Measurements from ENCODE around the gene CTPS2.

GRCh38 chrX:16639966-16640365, 72.5 kb downstream of the CTPS2 start:
- TF ChIP-seq EZH2 (IDR thresholded peaks at IDR 0.05): no peak
- TF ChIP-seq ELF1 (IDR thresholded peaks at IDR 0.05; ENCODE audit: borderline replicate concordance, low read depth): no peak
- TF ChIP-seq CTCF (IDR thresholded peaks at IDR 0.05 in 2 of 3, conservative IDR thresholded peaks at IDR 0.05 in 1 of 3; ENCODE audit: borderline replicate concordance in 1 of 3, insufficient read depth in 1 of 3, low read depth in 2 of 3, low read length in 2 of 3): no peak

All from HCT116 (cell line).